AG09309 (cell line): Measurements from ENCODE around the gene SFRP4.

Source experiments
- DNase-seq: peaks from one replicate; pipeline ENCODE4 v3.0.0-alpha.2; 2010; ENCODE audit warnings: low read depth
- H3K4me3 ChIP-seq: 2 replicates; pipeline ENCODE4 v1.5.1; 2011; ENCODE audit warnings: mild to moderate bottlenecking, low read depth, low read length, moderate library complexity; ENCODE audit not compliant: control insufficient read depth
- TF ChIP-seq, protein P1 (sequence below): IDR thresholded peaks from 2 replicates; pipeline ENCODE4 v1.5.1; 2011; ENCODE audit warnings: mild to moderate bottlenecking, low read depth, low read length, inconsistent platforms; ENCODE audit not compliant: insufficient read depth, control insufficient read depth; ENCODE audit errors: missing control alignments

SFRP4 gene

DNA sequence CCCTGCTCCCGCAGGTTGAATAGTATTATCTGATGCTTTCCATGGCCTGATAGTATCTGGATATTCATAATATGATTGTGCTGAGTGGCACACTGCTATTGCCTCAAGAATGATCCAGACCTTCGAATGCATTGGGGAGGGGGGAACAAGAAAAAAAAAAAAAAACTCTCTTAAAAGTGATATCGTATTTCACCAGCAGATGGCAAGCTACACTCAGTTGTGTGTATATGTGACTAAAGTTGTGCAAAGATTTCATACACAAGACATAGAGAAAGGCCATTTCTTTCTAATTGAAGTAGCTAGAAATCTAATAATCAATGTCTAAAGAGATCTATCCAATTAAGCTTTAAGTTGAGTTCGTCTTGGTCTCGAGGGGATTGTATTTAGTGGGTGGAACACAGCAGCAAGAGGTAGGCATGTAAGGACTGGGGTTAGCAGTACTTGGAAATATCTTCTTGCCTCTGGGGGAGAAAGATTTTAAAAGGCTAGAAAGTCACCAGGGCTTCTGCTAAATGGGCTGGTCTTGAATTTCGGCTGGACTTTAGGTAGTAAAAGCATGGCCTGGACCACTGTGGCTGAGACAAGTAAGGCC lies 15.3 kb downstream of the SFRP4 start:
- no peak overlapping the region for H3K4me3 ChIP-seq
- DNase-seq: peak; percentile 37
- TF ChIP-seq, protein P1, sequence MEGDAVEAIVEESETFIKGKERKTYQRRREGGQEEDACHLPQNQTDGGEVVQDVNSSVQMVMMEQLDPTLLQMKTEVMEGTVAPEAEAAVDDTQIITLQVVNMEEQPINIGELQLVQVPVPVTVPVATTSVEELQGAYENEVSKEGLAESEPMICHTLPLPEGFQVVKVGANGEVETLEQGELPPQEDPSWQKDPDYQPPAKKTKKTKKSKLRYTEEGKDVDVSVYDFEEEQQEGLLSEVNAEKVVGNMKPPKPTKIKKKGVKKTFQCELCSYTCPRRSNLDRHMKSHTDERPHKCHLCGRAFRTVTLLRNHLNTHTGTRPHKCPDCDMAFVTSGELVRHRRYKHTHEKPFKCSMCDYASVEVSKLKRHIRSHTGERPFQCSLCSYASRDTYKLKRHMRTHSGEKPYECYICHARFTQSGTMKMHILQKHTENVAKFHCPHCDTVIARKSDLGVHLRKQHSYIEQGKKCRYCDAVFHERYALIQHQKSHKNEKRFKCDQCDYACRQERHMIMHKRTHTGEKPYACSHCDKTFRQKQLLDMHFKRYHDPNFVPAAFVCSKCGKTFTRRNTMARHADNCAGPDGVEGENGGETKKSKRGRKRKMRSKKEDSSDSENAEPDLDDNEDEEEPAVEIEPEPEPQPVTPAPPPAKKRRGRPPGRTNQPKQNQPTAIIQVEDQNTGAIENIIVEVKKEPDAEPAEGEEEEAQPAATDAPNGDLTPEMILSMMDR: peak; percentile 53

DNA sequence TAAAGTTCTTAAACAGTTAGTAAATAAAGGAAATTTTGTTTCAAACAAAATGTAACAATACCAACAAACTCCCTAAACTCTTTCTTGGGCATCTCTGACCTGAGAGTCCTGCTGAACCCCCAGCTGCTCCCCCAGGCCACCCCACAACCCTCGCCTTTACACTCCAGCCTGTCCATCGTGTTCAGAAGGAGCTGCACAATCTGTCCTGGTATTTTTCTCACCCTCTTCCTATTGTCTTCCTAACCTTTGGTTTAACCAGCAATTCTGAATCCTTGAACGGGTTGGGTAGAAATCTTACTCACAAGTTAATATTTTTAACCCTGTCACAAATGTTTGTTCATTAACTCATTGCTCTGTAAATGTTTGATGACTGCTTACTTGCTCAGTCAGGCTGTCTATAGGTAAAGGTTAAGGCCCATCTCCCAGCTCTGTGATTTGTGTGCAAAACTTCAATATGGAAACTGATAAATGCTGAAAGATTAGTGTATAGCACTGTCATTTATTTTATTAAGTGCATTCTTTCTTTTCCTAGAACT lies 16.8 kb downstream of the SFRP4 start:
- DNase-seq: no peak
- no peak overlapping the region for H3K4me3 ChIP-seq
- TF ChIP-seq, protein P1: no peak

DNA sequence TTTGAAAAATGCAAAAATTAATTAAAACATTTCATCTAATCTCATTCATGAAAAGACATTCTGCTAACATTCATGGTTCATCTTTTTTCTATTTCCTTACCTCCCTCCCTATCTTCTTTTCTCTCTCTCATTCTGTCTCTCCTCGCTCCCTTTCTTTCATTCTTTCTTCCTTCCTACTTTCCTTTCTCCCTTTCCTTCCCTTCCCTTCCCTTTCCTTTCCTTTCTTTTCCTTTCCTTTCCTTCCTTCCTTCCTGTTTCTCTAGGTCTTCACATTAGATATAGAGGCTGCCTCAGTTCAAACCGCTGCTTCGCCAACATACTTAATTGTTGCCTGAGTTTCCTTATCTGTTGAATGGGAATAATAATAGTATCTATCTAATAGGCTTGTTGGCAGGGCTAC lies 21.9 kb downstream of the SFRP4 start:
- DNase-seq: no peak

DNA sequence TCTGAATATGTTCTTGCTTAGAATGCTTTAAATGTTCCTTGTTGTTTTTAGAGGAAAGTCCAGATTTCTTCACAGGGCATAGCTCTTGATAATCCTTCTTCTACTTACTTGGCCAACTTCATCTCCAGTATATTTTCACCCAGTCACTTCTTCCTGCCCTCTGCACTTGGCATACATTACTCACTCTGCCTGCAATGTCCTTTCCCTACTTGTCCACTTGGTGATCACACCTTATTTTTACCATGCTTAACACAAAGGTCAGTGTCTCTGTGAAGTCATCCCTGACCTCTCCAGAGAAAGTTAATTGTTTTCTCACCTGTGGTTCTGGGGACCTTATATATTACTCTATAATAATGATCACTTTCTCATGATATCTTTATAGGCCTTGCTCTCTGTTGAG lies 23.3 kb downstream of the SFRP4 start:
- TF ChIP-seq, protein P1: no peak
- no peak overlapping the region for H3K4me3 ChIP-seq
- DNase-seq: no peak

More for the DNA sequence above, 21.9 kb downstream of the SFRP4 start:
- H3K4me3 ChIP-seq: no peak overlapping the region
- TF ChIP-seq, protein P1: no peak

DNA sequence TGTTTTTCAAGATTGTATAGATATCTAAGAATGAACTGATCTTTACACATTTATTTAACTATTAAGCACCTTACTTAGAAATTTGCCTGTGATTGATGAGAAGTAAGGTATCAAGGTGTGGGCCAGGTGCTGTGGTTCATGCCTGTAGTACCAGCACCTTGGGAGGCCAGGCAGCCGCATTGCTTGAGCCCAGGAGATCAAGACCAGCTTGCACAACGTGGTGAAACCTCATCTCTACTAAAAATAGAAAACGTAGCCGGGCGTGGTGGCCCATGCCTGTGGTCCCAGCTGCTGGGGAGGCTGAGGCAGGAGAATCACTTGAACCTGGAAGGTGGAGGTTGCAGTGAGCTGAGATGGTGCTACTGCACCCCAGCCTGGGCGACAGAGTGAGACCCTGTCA lies 34.5 kb downstream of the SFRP4 start:
- TF ChIP-seq, protein P1: no peak
- no peak for DNase-seq

More for the DNA sequence above, 34.5 kb downstream of the SFRP4 start:
- H3K4me3 ChIP-seq: no peak overlapping the region
